ENCODE results near the gene PCBP2. TPM values are rescaled to one million over a fixed set of nuclear protein-coding genes. Genes with fewer than 3 reads are reported as not detected.

Gene PCBP2
- total and polyA plus RNA-seq, 10 of the 15 experiments (the other 5 are each of a cell fraction or from before 2014, with no cell fraction given): 109 to 803 (median 327) TPM

- TF ChIP-seq USF2 (IDR thresholded peaks at IDR 0.05; ENCODE audit: borderline replicate concordance, low read depth, low read length) (no peak), NFXL1 (IDR thresholded peaks at IDR 0.05; ENCODE audit: borderline replicate concordance) (no peak), GABPA (IDR thresholded peaks at IDR 0.05; ENCODE audit: low read depth) (no peak), NFIC (IDR thresholded peaks at IDR 0.05; ENCODE audit: low read depth, low read length) (no peak), TAF1 (IDR thresholded peaks at IDR 0.05; ENCODE audit: borderline replicate concordance, low read depth, low read length) (0 out of 2 replicates have a peak, but pooled peaks have one; percentile 58), ASH2L (IDR thresholded peaks at IDR 0.05; ENCODE audit: borderline replicate concordance, low read depth) (no peak), CREB1 (IDR thresholded peaks at IDR 0.05; ENCODE audit: low read depth) (peak; percentile 98), TARDBP (IDR thresholded peaks at IDR 0.05; ENCODE audit: borderline replicate concordance) (0 out of 2 replicates have a peak, but pooled peaks have one; percentile 71), SIX5 (IDR thresholded peaks at IDR 0.05; ENCODE audit: low read depth, low read length, severe bottlenecking) (peak; percentile 85), NKRF (conservative IDR thresholded peaks at IDR 0.05) (peak; percentile 93; the same call in 1 of the 2 replicates), YY1 (IDR thresholded peaks at IDR 0.05; ENCODE audit: low read depth, low read length) (peak; percentile 51), ZNF274 (IDR thresholded peaks at IDR 0.05; ENCODE audit: insufficient read depth, insufficient read length) (no peak), NRF1 (conservative IDR thresholded peaks at IDR 0.05; ENCODE audit: low read depth, low read length) (peak; percentile 27; the same call in 1 of the 2 replicates), DPF2 (IDR thresholded peaks at IDR 0.05) (0 out of 2 replicates have a peak, but pooled peaks have one; percentile 74), KDM1A (IDR thresholded peaks at IDR 0.05; ENCODE audit: borderline replicate concordance) (no peak), MEF2A (IDR thresholded peaks at IDR 0.05; ENCODE audit: insufficient read depth, low read depth, low read length) (no peak), BRCA1 (IDR thresholded peaks at IDR 0.05; ENCODE audit: low read depth, low read length) (no peak)
- TF ChIP-seq, protein P1, sequence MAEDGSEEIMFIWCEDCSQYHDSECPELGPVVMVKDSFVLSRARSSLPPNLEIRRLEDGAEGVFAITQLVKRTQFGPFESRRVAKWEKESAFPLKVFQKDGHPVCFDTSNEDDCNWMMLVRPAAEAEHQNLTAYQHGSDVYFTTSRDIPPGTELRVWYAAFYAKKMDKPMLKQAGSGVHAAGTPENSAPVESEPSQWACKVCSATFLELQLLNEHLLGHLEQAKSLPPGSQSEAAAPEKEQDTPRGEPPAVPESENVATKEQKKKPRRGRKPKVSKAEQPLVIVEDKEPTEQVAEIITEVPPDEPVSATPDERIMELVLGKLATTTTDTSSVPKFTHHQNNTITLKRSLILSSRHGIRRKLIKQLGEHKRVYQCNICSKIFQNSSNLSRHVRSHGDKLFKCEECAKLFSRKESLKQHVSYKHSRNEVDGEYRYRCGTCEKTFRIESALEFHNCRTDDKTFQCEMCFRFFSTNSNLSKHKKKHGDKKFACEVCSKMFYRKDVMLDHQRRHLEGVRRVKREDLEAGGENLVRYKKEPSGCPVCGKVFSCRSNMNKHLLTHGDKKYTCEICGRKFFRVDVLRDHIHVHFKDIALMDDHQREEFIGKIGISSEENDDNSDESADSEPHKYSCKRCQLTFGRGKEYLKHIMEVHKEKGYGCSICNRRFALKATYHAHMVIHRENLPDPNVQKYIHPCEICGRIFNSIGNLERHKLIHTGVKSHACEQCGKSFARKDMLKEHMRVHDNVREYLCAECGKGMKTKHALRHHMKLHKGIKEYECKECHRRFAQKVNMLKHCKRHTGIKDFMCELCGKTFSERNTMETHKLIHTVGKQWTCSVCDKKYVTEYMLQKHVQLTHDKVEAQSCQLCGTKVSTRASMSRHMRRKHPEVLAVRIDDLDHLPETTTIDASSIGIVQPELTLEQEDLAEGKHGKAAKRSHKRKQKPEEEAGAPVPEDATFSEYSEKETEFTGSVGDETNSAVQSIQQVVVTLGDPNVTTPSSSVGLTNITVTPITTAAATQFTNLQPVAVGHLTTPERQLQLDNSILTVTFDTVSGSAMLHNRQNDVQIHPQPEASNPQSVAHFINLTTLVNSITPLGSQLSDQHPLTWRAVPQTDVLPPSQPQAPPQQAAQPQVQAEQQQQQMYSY (CRISPR knock-in tag; IDR thresholded peaks at IDR 0.05): no peak
- TF ChIP-seq, protein P2, sequence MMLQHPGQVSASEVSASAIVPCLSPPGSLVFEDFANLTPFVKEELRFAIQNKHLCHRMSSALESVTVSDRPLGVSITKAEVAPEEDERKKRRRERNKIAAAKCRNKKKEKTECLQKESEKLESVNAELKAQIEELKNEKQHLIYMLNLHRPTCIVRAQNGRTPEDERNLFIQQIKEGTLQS (IDR thresholded peaks at IDR 0.05; ENCODE audit: borderline replicate concordance, extremely low read depth, low read depth, low read length): peak; percentile 59; the same call in 1 of the 2 replicates
- TF ChIP-seq, protein P3, sequence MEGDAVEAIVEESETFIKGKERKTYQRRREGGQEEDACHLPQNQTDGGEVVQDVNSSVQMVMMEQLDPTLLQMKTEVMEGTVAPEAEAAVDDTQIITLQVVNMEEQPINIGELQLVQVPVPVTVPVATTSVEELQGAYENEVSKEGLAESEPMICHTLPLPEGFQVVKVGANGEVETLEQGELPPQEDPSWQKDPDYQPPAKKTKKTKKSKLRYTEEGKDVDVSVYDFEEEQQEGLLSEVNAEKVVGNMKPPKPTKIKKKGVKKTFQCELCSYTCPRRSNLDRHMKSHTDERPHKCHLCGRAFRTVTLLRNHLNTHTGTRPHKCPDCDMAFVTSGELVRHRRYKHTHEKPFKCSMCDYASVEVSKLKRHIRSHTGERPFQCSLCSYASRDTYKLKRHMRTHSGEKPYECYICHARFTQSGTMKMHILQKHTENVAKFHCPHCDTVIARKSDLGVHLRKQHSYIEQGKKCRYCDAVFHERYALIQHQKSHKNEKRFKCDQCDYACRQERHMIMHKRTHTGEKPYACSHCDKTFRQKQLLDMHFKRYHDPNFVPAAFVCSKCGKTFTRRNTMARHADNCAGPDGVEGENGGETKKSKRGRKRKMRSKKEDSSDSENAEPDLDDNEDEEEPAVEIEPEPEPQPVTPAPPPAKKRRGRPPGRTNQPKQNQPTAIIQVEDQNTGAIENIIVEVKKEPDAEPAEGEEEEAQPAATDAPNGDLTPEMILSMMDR (IDR thresholded peaks at IDR 0.05 in 2 of 3, conservative IDR thresholded peaks at IDR 0.05 in 1 of 3; ENCODE audit: control insufficient read depth in 2 of 3, extremely low read depth in 1 of 3, insufficient read depth in 1 of 3, low read depth in 3 of 3, low read length in 3 of 3): no peak
Observed at GRCh38 chr12:53500776-53501614, 49.1 kb downstream of the PCBP2 start, which contains the start of gene TARBP2 (continued).

Data from GM12878 (cell line).